Activated gamma-delta T cell (primary cell): ENCODE measurements around the gene HLA-DOA.

Experiments
- DNase-seq: peaks from one replicate; lab custom pipeline; 2025; lab: John Stamatoyannopoulos, UW

Gene HLA-DOA

GRCh38 chr6:32963866-32964265 lies 45.5 kb downstream of the HLA-DOA start:
- no peak for DNase-seq

- no peak for DNase-seq
These were observed 47.1 kb downstream of the HLA-DOA start for GRCh38 chr6:32962213-32962826.

GRCh38 chr6:32960563-32960962 lies 48.8 kb downstream of the HLA-DOA start:
- DNase-seq = no peak

DNA sequence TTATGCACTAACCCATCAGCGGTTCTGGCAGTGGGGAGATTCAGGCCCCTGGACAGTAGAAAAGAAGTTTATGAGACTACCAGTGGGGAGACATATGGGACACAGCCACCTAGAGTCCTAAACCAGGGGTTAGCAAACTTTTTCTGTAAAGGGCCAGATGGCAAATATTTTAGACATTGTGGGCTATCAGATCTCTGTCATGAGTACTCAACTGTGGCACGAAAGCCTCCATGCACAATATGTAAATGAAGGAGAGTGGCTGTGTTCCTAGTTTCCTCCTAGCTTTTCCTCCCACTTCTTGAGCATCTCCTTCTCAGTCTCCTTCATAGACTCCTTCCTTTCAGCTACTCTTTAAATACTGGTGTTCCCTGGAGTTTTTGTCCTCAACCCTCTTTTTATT lies 53.2 kb downstream of the HLA-DOA start:
- no peak for DNase-seq

DNA sequence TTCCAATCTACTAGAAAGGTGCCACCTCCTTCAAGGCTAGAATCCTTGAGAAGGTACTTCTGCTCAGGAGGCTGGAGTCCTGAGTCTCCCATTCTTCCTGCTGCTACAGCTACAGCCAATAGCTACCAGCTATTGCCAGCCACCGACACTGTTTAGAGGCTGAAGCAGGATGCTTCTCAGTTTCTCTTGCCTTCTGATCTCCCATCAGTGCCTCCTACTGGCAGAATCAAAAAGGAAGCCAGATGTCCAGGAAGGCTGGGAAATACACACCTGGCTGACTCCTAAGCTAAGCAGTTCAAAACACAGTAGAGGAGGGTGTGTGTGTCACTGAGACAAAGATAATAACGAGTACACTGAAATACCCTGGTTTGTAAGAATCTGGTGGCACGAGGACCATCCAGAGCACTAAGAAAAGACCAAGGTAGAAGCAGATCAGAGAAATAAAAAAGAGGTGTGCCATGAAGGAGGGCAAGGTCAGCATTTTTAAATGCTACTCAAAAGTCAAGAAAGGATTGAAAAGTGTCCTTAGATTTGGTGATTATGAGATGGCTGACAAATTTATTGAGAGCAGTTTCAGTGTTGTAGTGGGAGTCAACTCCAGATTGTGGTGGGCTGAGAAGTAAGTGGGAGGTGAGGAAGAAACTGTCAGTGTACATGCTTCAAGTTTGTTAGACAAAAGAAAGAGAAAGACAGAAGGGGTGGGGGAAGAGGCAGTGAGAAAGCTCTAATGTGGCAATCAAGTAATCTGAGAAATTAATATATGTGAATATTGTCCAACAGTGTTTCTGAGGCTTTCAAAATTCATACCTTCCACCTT lies 54.2 kb downstream of the HLA-DOA start:
- DNase-seq = no peak

DNA sequence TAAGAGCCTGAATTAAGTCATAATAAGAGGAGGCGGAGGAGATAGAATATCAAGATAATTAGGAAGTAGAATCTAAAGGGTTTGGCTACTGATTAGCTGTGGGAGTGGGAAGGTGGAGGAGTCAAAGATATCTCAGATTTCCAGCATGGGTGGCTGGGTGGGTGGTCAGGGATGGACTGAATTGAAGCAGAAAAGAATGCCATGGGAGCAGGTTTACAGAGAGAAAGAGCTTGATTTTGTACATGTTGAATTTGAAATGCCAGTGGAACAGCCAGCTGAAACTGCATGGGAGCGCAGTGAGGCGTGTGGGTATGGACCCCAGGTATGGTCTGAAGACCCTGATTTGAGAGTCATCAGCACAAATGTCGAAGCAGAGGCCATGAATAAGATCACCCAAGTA lies 55.1 kb downstream of the HLA-DOA start:
- DNase-seq = no peak
